ENCODE data around the gene HSPA1L.
A peak's percentile ranks its signal among the peaks of the same experiment; 100 is the strongest.
"Not testable (repeated sequence)": the region's sequence is repeated elsewhere in the genome, so short reads cannot be mapped to it uniquely, and the experiment has no call there.

The HSPA1L gene

GRCh38 chr6:31815025-31815838 lies at the start of gene HSPA1L, which contains the start of gene HSPA1A:
TSS of gene HSPA1L (minus strand) at chr6:31815283. CDS start at chr6:31811972, 3,311 bp downstream.
TSS of gene HSPA1A (plus strand) at chr6:31815543. CDS start at chr6:31815757, 214 bp downstream.
- peak; percentile 78 for DNase-seq

- DNase-seq, result no peak
Measured at GRCh38 chr6:31864818-31865204, 49.7 kb upstream of the HSPA1L start.

DNA sequence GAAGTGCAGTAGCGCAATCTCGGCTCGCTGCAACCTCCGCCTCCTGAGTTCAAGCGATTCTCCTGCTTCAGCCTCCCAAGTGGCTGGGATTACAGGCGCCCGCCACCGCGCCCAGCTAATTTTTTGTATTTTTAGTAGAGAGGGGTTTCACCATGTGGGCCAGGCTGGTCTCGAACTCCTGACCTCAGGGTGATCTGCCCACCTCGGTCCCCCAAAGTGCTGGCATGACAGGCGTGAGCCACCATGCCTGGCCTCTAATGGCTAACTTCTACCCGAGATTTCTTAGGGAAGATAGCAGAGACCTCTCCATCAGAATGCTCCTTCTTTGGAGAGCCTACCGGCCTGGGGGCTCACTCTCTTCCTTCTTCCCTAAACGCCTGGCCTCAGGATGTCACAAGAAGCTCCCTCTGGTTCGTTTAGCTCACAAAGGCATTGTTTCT lies 49.1 kb upstream of the HSPA1L start:
- DNase-seq, result not testable (repeated sequence)

- peak; percentile 99 for DNase-seq
Measured at GRCh38 chr6:31862344-31863235, 47.5 kb upstream of the HSPA1L start, which contains the start of gene NEU1. TSS of gene NEU1 (minus strand) at chr6:31862821. CDS start at chr6:31862776, 45 bp downstream.

DNA sequence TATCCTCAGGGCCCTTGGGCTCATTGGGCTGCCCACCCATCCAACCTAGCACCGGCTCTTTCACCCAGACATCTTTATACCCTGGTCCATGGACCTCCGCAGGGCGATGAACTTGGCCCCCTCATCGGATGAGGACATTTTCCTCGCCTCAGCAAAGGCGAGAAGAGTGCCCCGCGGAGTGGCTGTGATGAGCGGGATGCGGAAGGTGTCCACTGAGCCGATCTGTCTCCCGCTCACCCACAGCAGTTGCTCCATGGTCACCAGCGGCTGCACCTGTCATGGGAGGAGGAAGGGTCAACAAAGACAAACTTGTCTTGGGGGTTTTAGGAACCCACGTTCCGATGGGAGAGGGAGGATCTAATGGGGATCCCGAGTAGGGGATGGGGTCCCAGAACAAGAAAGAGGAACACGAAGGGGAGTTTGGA lies 46.8 kb upstream of the HSPA1L start:
- no peak for DNase-seq

DNA sequence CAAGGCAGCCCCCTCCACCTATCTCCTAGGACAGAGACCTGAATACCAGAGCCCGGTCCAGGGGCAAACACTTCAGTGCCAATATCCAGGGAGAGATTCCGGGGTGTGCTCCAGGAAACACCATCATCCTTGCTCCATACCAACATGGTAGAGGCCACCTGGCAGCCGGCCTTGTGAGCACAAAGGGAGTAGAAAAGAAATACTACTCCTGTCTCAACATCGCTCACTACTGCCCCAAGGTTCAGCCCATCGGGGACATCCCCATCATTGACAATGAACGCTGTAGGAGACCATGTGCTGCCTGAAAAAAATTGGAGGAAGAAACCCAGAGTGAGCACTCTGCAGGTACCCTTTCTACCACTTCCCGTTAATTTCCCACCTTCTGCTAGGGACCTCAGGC lies 46.1 kb upstream of the HSPA1L start:
- DNase-seq, result no peak

DNA sequence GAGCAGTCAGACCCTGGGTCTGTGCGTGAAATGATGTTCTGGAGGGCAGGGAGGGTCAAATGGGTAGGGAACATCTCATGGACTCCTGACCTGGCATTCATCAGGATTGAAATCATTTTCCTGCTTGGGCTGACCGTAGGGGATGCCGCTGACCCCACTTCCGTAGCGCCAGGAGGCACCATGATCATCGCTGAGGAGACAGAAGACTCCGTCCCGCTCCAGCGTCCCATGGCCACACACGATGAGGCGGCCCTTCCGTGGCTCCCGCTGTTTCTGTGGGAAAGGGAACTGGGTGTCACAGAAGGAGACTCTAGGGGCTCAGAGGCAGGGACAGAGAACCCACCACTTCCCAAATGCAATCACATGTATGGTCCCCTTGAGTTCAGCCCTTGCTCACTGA lies 45.3 kb upstream of the HSPA1L start:
- no peak for DNase-seq

DNA sequence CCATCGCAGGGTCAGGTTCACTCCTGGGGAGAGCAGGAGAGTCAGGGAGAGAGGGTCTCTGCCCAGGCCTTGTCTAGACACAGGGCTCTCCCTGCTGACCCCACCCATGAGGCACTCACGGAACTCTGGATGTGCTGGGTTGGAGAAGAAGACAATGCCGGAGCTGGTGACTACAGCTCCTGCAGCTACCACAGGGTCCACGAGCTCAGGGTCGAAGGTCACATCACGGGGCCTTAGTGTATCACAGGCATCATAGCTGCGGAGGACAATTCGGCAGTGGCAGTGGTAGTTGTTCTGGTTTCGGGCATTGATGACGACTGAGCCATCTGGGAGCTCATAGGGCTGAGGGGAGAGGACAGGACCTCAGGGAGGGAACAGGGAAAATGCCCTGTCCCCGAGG lies 44.8 kb upstream of the HSPA1L start:
- no peak for DNase-seq

GRCh38 chr6:31858707-31859106 lies 43.6 kb upstream of the HSPA1L start:
- DNase-seq, result no peak

DNA sequence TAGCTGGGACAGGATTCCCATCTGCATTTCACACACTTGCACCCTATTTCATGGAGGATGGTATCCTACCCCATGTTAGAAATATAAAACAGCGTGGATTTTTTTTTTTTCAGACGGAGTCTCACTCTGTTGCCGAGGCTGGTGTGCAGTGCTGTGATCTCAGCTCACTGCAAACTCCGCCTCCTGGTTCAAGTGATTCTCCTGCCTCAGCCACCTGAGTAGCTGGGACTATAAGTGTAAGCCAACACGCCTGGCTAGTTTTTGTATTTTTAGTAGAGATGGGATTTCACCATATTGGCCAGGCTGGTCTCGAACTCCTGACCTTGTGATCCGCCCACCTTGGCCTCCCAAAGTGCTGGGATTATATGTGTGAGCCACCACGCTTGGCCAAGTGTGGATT lies 42.7 kb upstream of the HSPA1L start:
- DNase-seq, result not testable (repeated sequence)

- not testable (repeated sequence) for DNase-seq
Measured at GRCh38 chr6:31851980-31852718, 37.1 kb upstream of the HSPA1L start.

GRCh38 chr6:31851485-31851832 lies 36.4 kb upstream of the HSPA1L start:
- DNase-seq, result no peak

DNA sequence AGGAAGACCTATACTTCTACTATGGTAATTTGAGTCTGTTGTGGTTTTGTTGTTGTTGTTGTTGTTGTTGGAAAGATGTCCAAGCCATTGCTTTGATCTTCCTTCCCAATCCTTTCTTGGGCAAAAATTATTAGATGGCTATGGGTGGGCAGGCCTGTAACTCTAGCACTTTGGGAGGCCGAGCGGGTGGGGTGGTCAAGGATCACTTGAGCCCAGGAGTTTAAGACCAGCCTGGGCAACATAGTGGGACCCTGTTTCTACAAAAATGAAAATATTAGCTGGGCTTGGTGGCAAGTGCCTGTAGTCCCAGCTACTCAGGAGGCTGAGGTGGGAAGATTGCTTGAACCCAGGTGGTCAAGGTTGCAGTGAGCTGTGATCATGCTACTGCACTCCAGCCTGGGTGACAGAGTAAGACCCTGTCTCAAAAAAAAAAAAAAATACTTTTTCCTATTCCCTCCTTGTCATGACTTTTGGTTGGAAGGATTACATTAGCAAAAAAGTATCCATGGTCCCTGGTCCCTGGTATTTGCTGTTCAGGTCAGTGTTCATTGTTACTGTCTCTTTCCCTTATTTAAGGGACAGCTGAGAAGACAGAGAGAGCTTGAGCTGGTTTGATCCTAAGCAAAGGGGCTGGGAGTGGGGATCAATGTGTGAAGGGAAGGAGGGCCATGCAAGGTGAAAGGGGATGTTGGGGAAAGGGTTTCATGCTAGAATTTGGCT lies 35.8 kb upstream of the HSPA1L start:
- no peak for DNase-seq

- no peak for DNase-seq
Measured at GRCh38 chr6:31847276-31847978, 32.3 kb upstream of the HSPA1L start.

DNA sequence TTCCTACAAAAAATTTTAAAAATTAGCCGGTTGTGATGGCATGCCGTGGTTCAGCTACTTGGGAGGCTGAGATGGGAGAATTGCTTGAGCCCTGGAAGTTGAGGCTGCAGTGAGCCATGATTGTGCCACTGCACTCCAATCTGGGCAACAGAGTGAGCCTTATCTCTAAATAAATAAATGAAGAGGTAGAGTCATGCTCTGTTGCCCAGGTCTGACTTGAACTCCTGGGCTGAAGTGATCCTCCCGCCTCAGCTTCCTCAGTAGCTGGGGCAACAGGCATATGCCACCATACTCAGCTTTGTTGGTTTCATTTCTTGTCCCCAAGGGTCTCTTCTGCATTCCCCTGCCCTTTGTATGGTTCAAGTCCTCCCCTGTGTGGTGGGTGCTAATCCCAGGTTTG lies 29.4 kb upstream of the HSPA1L start:
- no peak for DNase-seq

- DNase-seq, result no peak
Measured at GRCh38 chr6:31842053-31842452, 27.0 kb upstream of the HSPA1L start.

GRCh38 chr6:31839779-31840126 lies 24.7 kb upstream of the HSPA1L start:
- not testable (repeated sequence) for DNase-seq

- no peak for DNase-seq
Measured at GRCh38 chr6:31838968-31839367, 23.9 kb upstream of the HSPA1L start.

DNA sequence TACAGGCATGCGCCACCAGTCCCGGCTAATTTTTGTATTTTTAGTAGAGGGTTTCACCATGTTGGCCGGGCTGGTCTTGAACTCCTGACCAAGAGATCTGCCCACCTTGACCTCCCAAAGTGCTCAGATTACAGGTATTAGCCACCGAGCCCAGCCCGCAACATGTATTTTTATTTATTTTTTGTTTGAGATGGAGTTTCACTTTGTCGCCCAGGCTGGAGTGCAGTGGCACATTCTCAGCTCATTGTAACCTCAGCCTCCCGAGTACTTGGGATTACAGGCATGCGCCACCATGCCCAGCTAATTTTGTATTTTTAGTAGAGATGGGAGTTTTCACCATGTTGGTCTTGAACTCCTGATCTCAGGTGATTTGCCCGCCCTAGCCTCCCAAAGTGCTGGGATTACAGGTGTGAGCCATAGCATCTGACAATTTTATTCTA lies 23.1 kb upstream of the HSPA1L start:
- not testable (repeated sequence) for DNase-seq

DNA sequence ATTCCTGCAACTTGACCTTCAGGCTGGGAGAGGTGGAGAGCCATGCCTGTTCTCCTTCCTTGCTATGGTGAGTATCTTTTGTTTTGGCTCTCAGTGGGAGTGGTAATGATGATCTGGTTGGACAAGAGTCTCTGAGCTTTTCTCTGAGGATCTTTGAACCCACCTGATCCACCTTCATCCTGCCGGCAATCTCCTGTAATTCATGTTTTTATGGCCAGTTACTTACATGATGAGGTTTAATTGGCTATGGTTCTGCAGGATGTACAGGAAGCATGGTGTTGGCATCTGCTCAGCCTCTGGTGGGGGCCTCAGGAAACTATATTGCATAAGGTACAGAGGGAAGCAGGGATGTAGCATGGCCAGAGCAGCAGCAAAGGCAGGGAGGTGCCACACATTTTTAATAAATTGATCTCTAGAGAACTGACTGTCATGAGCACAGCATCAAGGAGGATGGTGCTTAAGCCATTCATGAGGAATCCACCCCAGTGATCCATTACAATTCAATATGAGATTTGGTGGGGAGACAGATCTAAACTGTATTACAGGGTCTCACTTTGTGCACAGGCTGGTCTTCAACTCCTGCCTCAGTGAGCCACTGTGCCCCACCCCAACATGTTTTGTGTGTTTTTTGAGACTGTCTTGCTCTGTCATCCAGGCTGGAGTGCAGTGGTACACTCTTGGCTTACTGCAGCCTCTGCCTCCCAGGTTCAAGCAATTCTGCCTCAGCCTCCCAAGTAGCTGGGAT lies 22.5 kb upstream of the HSPA1L start:
- DNase-seq, result no peak

Data from NCI-H1436 treated with DMSO at 0.1 percent for 48 hours (cell line).